Gastrocnemius medialis (tissue), 4 donors: ENCODE results near the gene DNAJC28.

Source experiments
- POLR2A ChIP-seq, 2 donors: fragments of 450-650 bp; IDR thresholded peaks; one replicate each; pipeline ENCODE4 v1.6.1; 2017; ENCODE audit warnings: antibody characterized with exemption in 2 of 2, mild to moderate bottlenecking in 2 of 2, moderate library complexity in 2 of 2
- TF ChIP-seq, protein P1 (sequence below), 5 experiments: fragments of 450-650 bp in 3 of 5; fragments of 200-600 bp in 2 of 5; sonication (generic) in 2 of 5; IDR thresholded peaks in 4 of 5; conservative IDR thresholded peaks in 1 of 5; 1 replicate in 4 of 5; 2 replicates in 1 of 5; pipeline ENCODE4 v1.5.1; 2016 to 2019; ENCODE audit warnings: antibody characterized with exemption in 5 of 5, mild to moderate bottlenecking in 3 of 5, moderate library complexity in 3 of 5

DNA sequence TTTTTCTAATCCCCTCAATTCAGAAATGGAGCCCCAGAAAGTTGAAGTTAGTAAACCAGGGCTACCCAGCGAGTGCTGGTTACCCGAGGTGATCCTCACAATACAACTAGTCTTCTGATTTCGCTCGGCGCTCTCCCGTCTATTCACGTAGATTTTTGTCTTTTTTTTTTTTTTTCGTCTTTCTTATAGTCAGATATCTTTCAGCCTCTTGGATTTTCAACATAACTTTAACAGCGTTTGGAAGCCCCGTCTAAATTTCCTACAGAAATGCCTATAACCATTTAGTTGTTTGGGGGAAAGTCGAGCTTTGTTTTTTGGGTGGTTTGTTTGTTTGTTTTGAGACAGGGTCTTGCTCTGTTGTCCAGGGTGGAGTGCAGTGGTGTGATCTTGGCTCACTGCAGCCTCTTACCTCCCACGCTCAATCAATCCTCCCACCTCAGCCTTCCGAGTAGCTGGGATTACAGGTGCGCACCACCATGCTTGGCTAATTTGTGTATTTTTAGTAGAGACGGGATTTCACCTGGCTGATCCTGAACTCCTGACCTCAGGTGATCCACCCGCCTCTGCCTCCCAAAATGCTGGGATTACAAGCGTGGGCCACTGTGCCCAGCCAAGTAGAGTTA lies 10.9 kb downstream of the DNAJC28 start:
- TF ChIP-seq, protein P1, sequence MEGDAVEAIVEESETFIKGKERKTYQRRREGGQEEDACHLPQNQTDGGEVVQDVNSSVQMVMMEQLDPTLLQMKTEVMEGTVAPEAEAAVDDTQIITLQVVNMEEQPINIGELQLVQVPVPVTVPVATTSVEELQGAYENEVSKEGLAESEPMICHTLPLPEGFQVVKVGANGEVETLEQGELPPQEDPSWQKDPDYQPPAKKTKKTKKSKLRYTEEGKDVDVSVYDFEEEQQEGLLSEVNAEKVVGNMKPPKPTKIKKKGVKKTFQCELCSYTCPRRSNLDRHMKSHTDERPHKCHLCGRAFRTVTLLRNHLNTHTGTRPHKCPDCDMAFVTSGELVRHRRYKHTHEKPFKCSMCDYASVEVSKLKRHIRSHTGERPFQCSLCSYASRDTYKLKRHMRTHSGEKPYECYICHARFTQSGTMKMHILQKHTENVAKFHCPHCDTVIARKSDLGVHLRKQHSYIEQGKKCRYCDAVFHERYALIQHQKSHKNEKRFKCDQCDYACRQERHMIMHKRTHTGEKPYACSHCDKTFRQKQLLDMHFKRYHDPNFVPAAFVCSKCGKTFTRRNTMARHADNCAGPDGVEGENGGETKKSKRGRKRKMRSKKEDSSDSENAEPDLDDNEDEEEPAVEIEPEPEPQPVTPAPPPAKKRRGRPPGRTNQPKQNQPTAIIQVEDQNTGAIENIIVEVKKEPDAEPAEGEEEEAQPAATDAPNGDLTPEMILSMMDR (IDR thresholded peaks at IDR 0.05 in 4 of 5, conservative IDR thresholded peaks at IDR 0.05 in 1 of 5) = no peak
- TF ChIP-seq POLR2A (IDR thresholded peaks at IDR 0.05) = no peak
